H9 (cell line): ENCODE results near the gene TSHZ1. TPM values are rescaled to one million over a fixed set of nuclear protein-coding genes. Genes with fewer than 3 reads are reported as not detected.

Experiments used
- DNase-seq: peaks from one replicate; pipeline ENCODE4 v3.0.0-alpha.2; 2017
- H2AFZ ChIP-seq: one replicate; pipeline ENCODE4 v1.6.1; 2013; ENCODE audit warnings: mild to moderate bottlenecking, low read length, control low read depth, moderate library complexity
- H2AK5ac ChIP-seq: 2 replicates; pipeline ENCODE4 v1.6.1; 2013; ENCODE audit warnings: low read length, control low read depth, mixed read lengths; ENCODE audit not compliant: insufficient read length
- H2BK120ac ChIP-seq: one replicate; pipeline ENCODE4 v1.6.1; 2013; ENCODE audit warnings: low read depth, mild to moderate bottlenecking, low read length, control low read depth, inconsistent platforms; ENCODE audit not compliant: poor library complexity, severe bottlenecking
- H2BK12ac ChIP-seq: 2 replicates; pipeline ENCODE4 v1.6.1; 2013; ENCODE audit warnings: low read length, control low read depth, mixed read lengths, low read depth; ENCODE audit not compliant: insufficient read length
- H2BK15ac ChIP-seq: 2 replicates; pipeline ENCODE4 v1.6.1; 2013; ENCODE audit warnings: low read depth, low read length, control low read depth
- H2BK20ac ChIP-seq: one replicate; pipeline ENCODE4 v1.6.1; 2013; ENCODE audit warnings: low read depth, mild to moderate bottlenecking, low read length, control low read depth, inconsistent platforms; ENCODE audit not compliant: poor library complexity, severe bottlenecking
- H2BK5ac ChIP-seq: 2 replicates; pipeline ENCODE4 v1.6.1; 2013; ENCODE audit warnings: low read length, control low read depth, mixed read lengths; ENCODE audit not compliant: insufficient read length
- H3K14ac ChIP-seq: 2 replicates; pipeline ENCODE4 v1.6.1; 2013; ENCODE audit warnings: low read length, control low read depth; ENCODE audit not compliant: insufficient read depth
- H3K18ac ChIP-seq: 2 replicates; pipeline ENCODE4 v1.6.1; 2013; ENCODE audit warnings: low read depth, mild to moderate bottlenecking, mixed read lengths, low read length, control low read depth; ENCODE audit not compliant: insufficient read length
- H3K23ac ChIP-seq: 2 replicates; pipeline ENCODE4 v1.6.1; 2013; ENCODE audit warnings: low read length, control low read depth, mixed read lengths, low read depth; ENCODE audit not compliant: insufficient read length
- H3K23me2 ChIP-seq: 2 replicates; pipeline ENCODE4 v1.6.1; 2013; ENCODE audit warnings: low read depth, mild to moderate bottlenecking, mixed read lengths, low read length, control low read depth; ENCODE audit not compliant: insufficient read length, poor library complexity, severe bottlenecking
- H3K27ac ChIP-seq: 2 replicates; pipeline ENCODE4 v1.5.1; 2013; ENCODE audit warnings: low read length, control low read depth, mixed read lengths, low read depth; ENCODE audit not compliant: insufficient read length
- H3K27me3 ChIP-seq: 2 replicates; pipeline ENCODE4 v1.6.1; 2013; ENCODE audit warnings: low read length, control low read depth, inconsistent platforms; ENCODE audit not compliant: insufficient read depth
- H3K4ac ChIP-seq: 2 replicates; pipeline ENCODE4 v1.6.1; 2013; ENCODE audit warnings: low read depth, mild to moderate bottlenecking, control low read depth, inconsistent platforms, low read length, moderate library complexity
- H3K4me1 ChIP-seq: 2 replicates; pipeline ENCODE4 v1.6.1; 2013; ENCODE audit warnings: low read length, control low read depth, inconsistent platforms; ENCODE audit not compliant: insufficient read depth
- H3K4me2 ChIP-seq: 2 replicates; pipeline ENCODE4 v1.6.1; 2013; ENCODE audit warnings: low read length, control low read depth, mixed read lengths; ENCODE audit not compliant: insufficient read length, insufficient read depth
- H3K56ac ChIP-seq: 2 replicates; pipeline ENCODE4 v1.6.1; 2013; ENCODE audit warnings: low read depth, mild to moderate bottlenecking, mixed read lengths, low read length, control low read depth; ENCODE audit not compliant: insufficient read length
- H3K79me1 ChIP-seq: 2 replicates; pipeline ENCODE4 v1.6.1; 2013; ENCODE audit warnings: low read depth, mild to moderate bottlenecking, moderate library complexity, low read length, control low read depth, inconsistent platforms; ENCODE audit not compliant: insufficient read depth, poor library complexity, severe bottlenecking
- H3K79me2 ChIP-seq: 2 replicates; pipeline ENCODE4 v1.6.1; 2013; ENCODE audit warnings: low read length, control low read depth, inconsistent platforms; ENCODE audit not compliant: insufficient read depth
- H3K9ac ChIP-seq: 2 replicates; pipeline ENCODE4 v1.6.1; 2013; ENCODE audit warnings: low read length, control low read depth, mixed read lengths; ENCODE audit not compliant: insufficient read length; ENCODE audit errors: extremely low read depth
- H3K9me3 ChIP-seq: one replicate; pipeline ENCODE4 v1.6.1; 2013; ENCODE audit warnings: low read depth, low read length, inconsistent platforms; ENCODE audit not compliant: control insufficient read depth
- H3T11ph ChIP-seq: one replicate; pipeline ENCODE4 v1.6.1; 2013; ENCODE audit warnings: mild to moderate bottlenecking, low read length, control low read depth, inconsistent platforms
- H4K20me1 ChIP-seq: one replicate; pipeline ENCODE4 v1.6.1; 2013; ENCODE audit not compliant: control insufficient read depth, insufficient read length, insufficient read depth
- H4K5ac ChIP-seq: 2 replicates; pipeline ENCODE4 v1.6.1; 2013; ENCODE audit warnings: low read depth, mild to moderate bottlenecking, mixed read lengths, low read length, control low read depth; ENCODE audit not compliant: insufficient read length
- H4K8ac ChIP-seq: replicated peaks from 2 replicates; pipeline ENCODE4 v1.6.1; 2013; ENCODE audit warnings: low read length, control low read depth, mixed read lengths, low read depth; ENCODE audit not compliant: insufficient read length
- H4K91ac ChIP-seq: 2 replicates; pipeline ENCODE4 v1.6.1; 2013; ENCODE audit warnings: low read depth, mild to moderate bottlenecking, moderate library complexity, mixed read lengths, low read length, control low read depth; ENCODE audit not compliant: insufficient read length
- H3K27ac Mint-ChIP-seq, 3 experiments: 2 replicates in 2 of 3; 3 replicates in 1 of 3; pipeline ENCODE4 v1.8.0; 2020 to 2021; ENCODE audit warnings: mixed read lengths in 3 of 3, mild to moderate bottlenecking in 1 of 3, moderate library complexity in 1 of 3
- H3K27me3 Mint-ChIP-seq: 2 replicates; pipeline ENCODE4 v1.8.0; 2021; ENCODE audit warnings: low read depth, mild to moderate bottlenecking, moderate library complexity, mixed read lengths
- H3K36me3 Mint-ChIP-seq, 3 experiments: 2 replicates in 2 of 3; 3 replicates in 1 of 3; pipeline ENCODE4 v1.8.0; 2020 to 2021; ENCODE audit warnings: low read depth in 3 of 3, mixed read lengths in 3 of 3; ENCODE audit not compliant: insufficient read depth in 1 of 3
- H3K4me1 Mint-ChIP-seq, 2 experiments: 2 replicates each; pipeline ENCODE4 v1.8.0; 2020; ENCODE audit warnings: mixed read lengths in 2 of 2
- H3K4me3 Mint-ChIP-seq, 2 experiments: 2 replicates in 1 of 2; 3 replicates in 1 of 2; pipeline ENCODE4 v1.8.0; 2020 to 2021; ENCODE audit warnings: mild to moderate bottlenecking in 2 of 2, mixed read lengths in 2 of 2, moderate library complexity in 1 of 2
- H3K9me3 Mint-ChIP-seq, 2 experiments: 2 replicates in 1 of 2; 3 replicates in 1 of 2; pipeline ENCODE4 v1.8.0; 2020; ENCODE audit warnings: mild to moderate bottlenecking in 2 of 2, mixed read lengths in 2 of 2, moderate library complexity in 1 of 2
- WGBS: extraction: QIAGEN DNeasy Blood & Tissue Kit; methylation state at CpG from one replicate; pipeline ENCODE4 v1.1.7; 2013; ENCODE audit warnings: missing lambda C conversion rate, low lambda C conversion rate, mixed read lengths; ENCODE audit not compliant: insufficient read length; ENCODE audit errors: extremely low coverage; 5-methylcytosine and 5-hydroxymethylcytosine counted together
- total RNA-seq: library from RNA; stranded (reverse); gene quantifications from 2 replicates; pipeline ENCODE4 v1.2.1, GENCODE V29; 2021
- TF ChIP-seq, protein P1 (sequence below): fragments of 200-600 bp; sonication (generic); conservative IDR thresholded peaks from 3 replicates; pipeline ENCODE4 v1.8.0; 2021; ENCODE audit warnings: antibody characterized with exemption, mild to moderate bottlenecking

The TSHZ1 gene
- total RNA-seq, 1 experiment from 2014 or later: 0.15 TPM

DNA sequence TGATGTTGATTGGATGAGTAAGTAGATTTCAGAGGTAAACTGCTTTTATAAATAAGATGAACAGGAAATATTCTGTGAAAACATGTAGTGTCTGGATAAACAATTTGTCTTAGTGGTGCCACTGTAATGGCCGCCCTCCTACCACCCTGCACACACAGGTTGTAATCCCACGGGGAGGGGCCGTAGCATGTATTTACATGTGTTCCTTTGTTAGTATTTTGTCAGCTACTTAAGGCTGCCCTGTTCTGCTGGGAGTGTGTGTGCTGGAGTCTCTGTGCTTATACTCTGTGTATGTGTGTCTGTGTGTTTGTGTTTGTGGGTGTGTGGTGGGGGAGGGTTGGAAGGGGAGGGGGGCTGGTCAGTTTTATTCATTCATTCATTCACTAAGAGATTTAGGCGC lies 5.1 kb downstream of the TSHZ1 start:
- Histone ChIP-seq H2BK120ac (no peak overlapping the region), H3K9ac (no peak overlapping the region), H3K4me1 (no peaks in the 10 kb centered on the region), H3K23ac (no peak overlapping the region), H3K9me3 (no peaks in the 10 kb centered on the region), H3K4me2 (no peak overlapping the region), H4K5ac (no peak overlapping the region), H3K79me2 (no peaks in the 10 kb centered on the region), H4K91ac (no peak overlapping the region), H3T11ph (no peak overlapping the region), H3K79me1 (no peaks in the 10 kb centered on the region), H3K4ac (no peak overlapping the region), H2AK5ac (no peak overlapping the region), H3K56ac (no peak overlapping the region), H2BK12ac (no peak overlapping the region), H3K27ac (no peak overlapping the region), H4K20me1 (no peaks in the 10 kb centered on the region), H2BK20ac (no peak overlapping the region), H2BK5ac (no peak overlapping the region), H2BK15ac (no peak overlapping the region), H4K8ac (no peak overlapping the region), H3K23me2 (peaks cover 6% of the 10 kb centered on the region), H3K27me3 (peaks cover 14% of the 10 kb centered on the region; the same call in 1 of the 2 replicates), H3K14ac (no peak overlapping the region), H3K18ac (no peak overlapping the region), H2AFZ (no peak overlapping the region)
- no peak overlapping the region for H3K4me3 Mint-ChIP-seq
- peaks cover 0 to 2% of the 10 kb centered on the region in 2 experiments; a peak in 1 of 5 replicates for H3K9me3 Mint-ChIP-seq
- DNase-seq: no peak
- peaks cover 44% of the 10 kb centered on the region for H3K27me3 Mint-ChIP-seq
- WGBS: no CpG with 5 or more reads among the region's 4 CpGs
- H3K4me1 Mint-ChIP-seq: peaks cover 12 to 19% of the 10 kb centered on the region in 2 experiments
- TF ChIP-seq, protein P1, sequence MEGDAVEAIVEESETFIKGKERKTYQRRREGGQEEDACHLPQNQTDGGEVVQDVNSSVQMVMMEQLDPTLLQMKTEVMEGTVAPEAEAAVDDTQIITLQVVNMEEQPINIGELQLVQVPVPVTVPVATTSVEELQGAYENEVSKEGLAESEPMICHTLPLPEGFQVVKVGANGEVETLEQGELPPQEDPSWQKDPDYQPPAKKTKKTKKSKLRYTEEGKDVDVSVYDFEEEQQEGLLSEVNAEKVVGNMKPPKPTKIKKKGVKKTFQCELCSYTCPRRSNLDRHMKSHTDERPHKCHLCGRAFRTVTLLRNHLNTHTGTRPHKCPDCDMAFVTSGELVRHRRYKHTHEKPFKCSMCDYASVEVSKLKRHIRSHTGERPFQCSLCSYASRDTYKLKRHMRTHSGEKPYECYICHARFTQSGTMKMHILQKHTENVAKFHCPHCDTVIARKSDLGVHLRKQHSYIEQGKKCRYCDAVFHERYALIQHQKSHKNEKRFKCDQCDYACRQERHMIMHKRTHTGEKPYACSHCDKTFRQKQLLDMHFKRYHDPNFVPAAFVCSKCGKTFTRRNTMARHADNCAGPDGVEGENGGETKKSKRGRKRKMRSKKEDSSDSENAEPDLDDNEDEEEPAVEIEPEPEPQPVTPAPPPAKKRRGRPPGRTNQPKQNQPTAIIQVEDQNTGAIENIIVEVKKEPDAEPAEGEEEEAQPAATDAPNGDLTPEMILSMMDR: no peak
- H3K27ac Mint-ChIP-seq: no peak overlapping the region
- H3K36me3 Mint-ChIP-seq: peaks cover 0 to 2% (median 0%) of the 10 kb centered on the region in 3 experiments; a peak in 1 of 7 replicates
